ENCODE measurements around the gene NT5DC4. TPM values are rescaled to one million over a fixed set of nuclear protein-coding genes. Genes with fewer than 3 reads are reported as not detected.

NT5DC4 gene
- total RNA-seq, 4 donors from 2014 or later = not detected

- Histone ChIP-seq H3K27me3 (no peaks in the 10 kb centered on the region), H3K4me1 (peaks cover 0 to 21% (median 18%) of the 10 kb centered on the region in 4 donors), H3K4me3 (peak overlapping the region; percentile 11 to 33 (median 18)), H3K27ac (replicated peaks in 1 of 4) (peak overlapping the region in 3 of 4 donors; percentile 34 to 62 (median 34)), H3K36me3 (no peaks in the 10 kb centered on the region), H3K9me3 (no peaks in the 10 kb centered on the region)
- WGBS = 40% methylated on average over 5 of the region's 5 CpGs
- no peak for TF ChIP-seq POLR2A (IDR thresholded peaks at IDR 0.05; ENCODE audit: low read depth)
- TF ChIP-seq EP300 (IDR thresholded peaks at IDR 0.05) = no peak
- intact Hi-C loops (cut with DNase I) = no loop called here
- no peak for DNase-seq (ENCODE audit: extremely low spot score)
These were observed 40.1 kb upstream of the NT5DC4 start for GRCh38 chr2:112680666-112681101.

- no peak overlapping the region for H3K27ac ChIP-seq (replicated peaks in 1 of 4)
- H3K4me3 ChIP-seq = no peak overlapping the region
- intact Hi-C loops (cut with DNase I) = no loop called here
- no peaks in the 10 kb centered on the region for H3K36me3 ChIP-seq
- H3K27me3 ChIP-seq = no peaks in the 10 kb centered on the region
- no peak for DNase-seq (ENCODE audit: extremely low spot score)
- H3K9me3 ChIP-seq = no peaks in the 10 kb centered on the region
- H3K4me1 ChIP-seq = peaks cover 0 to 21% (median 18%) of the 10 kb centered on the region in 4 donors
- TF ChIP-seq POLR2AphosphoS5 (IDR thresholded peaks at IDR 0.05) (no peak), CTCF (IDR thresholded peaks at IDR 0.05) (no peak), POLR2A (IDR thresholded peaks at IDR 0.05; ENCODE audit: low read depth) (no peak), EP300 (IDR thresholded peaks at IDR 0.05) (no peak)
- 89% methylated on average over 7 of the region's 7 CpGs for WGBS
These were observed 38.7 kb upstream of the NT5DC4 start for GRCh38 chr2:112682101-112682500.

GRCh38 chr2:112683550-112684414 lies 37.0 kb upstream of the NT5DC4 start:
- DNase-seq (ENCODE audit: extremely low spot score) = no peak
- H3K4me1 ChIP-seq = peaks cover 0 to 21% (median 18%) of the 10 kb centered on the region in 4 donors
- no peaks in the 10 kb centered on the region for H3K9me3 ChIP-seq
- H3K27me3 ChIP-seq = no peaks in the 10 kb centered on the region
- WGBS = 83% methylated on average over 12 of the region's 12 CpGs
- H3K27ac ChIP-seq (replicated peaks in 1 of 4) = no peak overlapping the region
- intact Hi-C loops (cut with DNase I) = no loop called here
- TF ChIP-seq POLR2AphosphoS5 (IDR thresholded peaks at IDR 0.05) (no peak), POLR2A (IDR thresholded peaks at IDR 0.05; ENCODE audit: low read depth) (no peak), CTCF (IDR thresholded peaks at IDR 0.05) (no peak), EP300 (IDR thresholded peaks at IDR 0.05) (no peak)
- H3K36me3 ChIP-seq = no peaks in the 10 kb centered on the region
- H3K4me3 ChIP-seq = no peak overlapping the region

- H3K27me3 ChIP-seq = no peaks in the 10 kb centered on the region
- H3K27ac ChIP-seq (replicated peaks in 1 of 4) = no peak overlapping the region
- intact Hi-C loops (cut with DNase I) = no loop called here
- TF ChIP-seq CTCF (IDR thresholded peaks at IDR 0.05) (no peak), EP300 (IDR thresholded peaks at IDR 0.05) (no peak), POLR2AphosphoS5 (IDR thresholded peaks at IDR 0.05) (no peak), POLR2A (IDR thresholded peaks at IDR 0.05; ENCODE audit: low read depth) (no peak)
- no peak for DNase-seq (ENCODE audit: extremely low spot score)
- H3K4me1 ChIP-seq = peaks cover 0 to 19% (median 16%) of the 10 kb centered on the region in 4 donors
- H3K4me3 ChIP-seq = no peak overlapping the region
- WGBS = 63% methylated on average over 3 of the region's 3 CpGs
- H3K36me3 ChIP-seq = no peaks in the 10 kb centered on the region
- no peaks in the 10 kb centered on the region for H3K9me3 ChIP-seq
These were observed 36.4 kb upstream of the NT5DC4 start for GRCh38 chr2:112684415-112684775.

GRCh38 chr2:112685271-112685884 lies 35.4 kb upstream of the NT5DC4 start:
- no peaks in the 10 kb centered on the region for H3K27me3 ChIP-seq
- H3K27ac ChIP-seq (replicated peaks in 1 of 4) = no peak overlapping the region
- no peak overlapping the region for H3K4me3 ChIP-seq
- 83% methylated on average over 4 of the region's 4 CpGs for WGBS
- intact Hi-C loops (cut with DNase I) = no loop called here
- DNase-seq (ENCODE audit: extremely low spot score) = no peak
- peaks cover 0 to 10% (median 9%) of the 10 kb centered on the region in 4 donors for H3K4me1 ChIP-seq
- TF ChIP-seq CTCF (IDR thresholded peaks at IDR 0.05) (no peak), EP300 (IDR thresholded peaks at IDR 0.05) (no peak), POLR2A (IDR thresholded peaks at IDR 0.05; ENCODE audit: low read depth) (no peak), POLR2AphosphoS5 (IDR thresholded peaks at IDR 0.05) (no peak)
- no peaks in the 10 kb centered on the region for H3K36me3 ChIP-seq
- H3K9me3 ChIP-seq = no peaks in the 10 kb centered on the region
